ENCODE measurements around the gene CTNNA1. TPM values are rescaled to one million over a fixed set of nuclear protein-coding genes. Genes with fewer than 3 reads are reported as not detected.
"Not testable (repeated sequence)": the region's sequence is repeated elsewhere in the genome, so short reads cannot be mapped to it uniquely, and the experiment has no call there.

CTNNA1 gene
- total RNA-seq, 2 donors from 2014 or later = 400 to 483 TPM

GRCh38 chr5:138831703-138832102 is 78.5 kb downstream of the CTNNA1 start:
- H3K36me3 ChIP-seq = no peaks in the 10 kb centered on the region
- intact Hi-C loops (cut with DNase I) = no loop called here
- no peak for DNase-seq

GRCh38 chr5:138832218-138832617 is 79.0 kb downstream of the CTNNA1 start:
- no peak overlapping the region for H3K9ac ChIP-seq (ENCODE audit: low read depth in 2 of 2, low read length in 2 of 2)
- DNase-seq = no peak
- no peaks in the 10 kb centered on the region for H3K27me3 ChIP-seq
- no peaks in the 10 kb centered on the region for H3K9me3 ChIP-seq
- intact Hi-C loops (cut with DNase I) = no loop called here
- no peak overlapping the region for H3K4me3 ChIP-seq
- H3K27ac ChIP-seq = no peak overlapping the region
- no peaks in the 10 kb centered on the region for H3K4me1 ChIP-seq
- TF ChIP-seq CTCF (IDR thresholded peaks at IDR 0.05) = no peak
- H3K36me3 ChIP-seq = no peaks in the 10 kb centered on the region

More at GRCh38 chr5:138831703-138832102, 78.5 kb downstream of the CTNNA1 start:
- H3K27me3 ChIP-seq = no peaks in the 10 kb centered on the region
- no peak overlapping the region for H3K27ac ChIP-seq
- no peak for TF ChIP-seq CTCF (IDR thresholded peaks at IDR 0.05)
- no peaks in the 10 kb centered on the region for H3K9me3 ChIP-seq
- H3K4me3 ChIP-seq = no peak overlapping the region
- no peak overlapping the region for H3K9ac ChIP-seq (ENCODE audit: low read depth in 2 of 2, low read length in 2 of 2)
- no peaks in the 10 kb centered on the region for H3K4me1 ChIP-seq

- Histone ChIP-seq H3K4me1 (no peaks in the 10 kb centered on the region), H3K9ac (ENCODE audit: low read depth in 2 of 2, low read length in 2 of 2) (no peak overlapping the region), H3K9me3 (no peaks in the 10 kb centered on the region), H3K4me3 (no peak overlapping the region), H3K36me3 (no peaks in the 10 kb centered on the region), H3K27me3 (no peaks in the 10 kb centered on the region), H3K27ac (no peak overlapping the region)
- intact Hi-C loops (cut with DNase I) = no loop called here
- no peak for DNase-seq
- no peak for TF ChIP-seq CTCF (IDR thresholded peaks at IDR 0.05)
Observed at GRCh38 chr5:138833080-138833479, 79.9 kb downstream of the CTNNA1 start.

- no peak for DNase-seq
- intact Hi-C loops (cut with DNase I) = no loop called here
- no peaks in the 10 kb centered on the region for H3K9me3 ChIP-seq
- H3K27ac ChIP-seq = no peak overlapping the region
- no peak overlapping the region for H3K4me3 ChIP-seq
- H3K9ac ChIP-seq (ENCODE audit: low read depth in 2 of 2, low read length in 2 of 2) = no peak overlapping the region
- H3K36me3 ChIP-seq = no peaks in the 10 kb centered on the region
- H3K27me3 ChIP-seq = no peaks in the 10 kb centered on the region
- H3K4me1 ChIP-seq = no peaks in the 10 kb centered on the region
- TF ChIP-seq CTCF (IDR thresholded peaks at IDR 0.05) = no peak
Observed at GRCh38 chr5:138833726-138834480, 80.7 kb downstream of the CTNNA1 start.

- H3K27me3 ChIP-seq; H3K4me3 ChIP-seq; H3K27ac ChIP-seq; H3K9ac ChIP-seq (ENCODE audit: low read depth in 2 of 2, low read length in 2 of 2); intact Hi-C loops (cut with DNase I); H3K36me3 ChIP-seq; H3K9me3 ChIP-seq; H3K4me1 ChIP-seq; DNase-seq: not testable (repeated sequence)
Observed at GRCh38 chr5:138834853-138835252, 81.6 kb downstream of the CTNNA1 start.

- no peaks in the 10 kb centered on the region for H3K36me3 ChIP-seq
- no peaks in the 10 kb centered on the region for H3K9me3 ChIP-seq
- TF ChIP-seq CTCF (IDR thresholded peaks at IDR 0.05) = no peak
- H3K27me3 ChIP-seq = no peaks in the 10 kb centered on the region
- DNase-seq = no peak
- no peak overlapping the region for H3K9ac ChIP-seq (ENCODE audit: low read depth in 2 of 2, low read length in 2 of 2)
- no peaks in the 10 kb centered on the region for H3K4me1 ChIP-seq
- no peak overlapping the region for H3K4me3 ChIP-seq
- intact Hi-C loops (cut with DNase I) = no loop called here
- H3K27ac ChIP-seq = no peak overlapping the region
Observed at GRCh38 chr5:138837160-138837559, 83.9 kb downstream of the CTNNA1 start.
